OCI-LY1 (cell line): ENCODE measurements around the gene COPRS.

Source experiments
- H2AFZ ChIP-seq: fragments of 200-600 bp; sonication (generic), shearing (Covaris generic); 2 replicates; pipeline ENCODE4 v1.6.0; 2014; ENCODE audit warnings: antibody characterized with exemption, mild to moderate bottlenecking, low read length
- H3F3A ChIP-seq: fragments of 200-600 bp; sonication (generic), shearing (Covaris generic); 2 replicates; pipeline ENCODE4 v1.6.0; 2014; ENCODE audit warnings: mild to moderate bottlenecking, antibody characterized with exemption, low read length, moderate library complexity; ENCODE audit not compliant: insufficient read depth
- H3K27ac ChIP-seq: fragments of 200-600 bp; sonication (generic); 2 replicates; pipeline ENCODE4 v1.5.1; 2014; ENCODE audit warnings: low read length, mixed run types, mild to moderate bottlenecking, low read depth; ENCODE audit not compliant: poor library complexity, severe bottlenecking
- H3K27me3 ChIP-seq: fragments of 200-600 bp; sonication (generic); 2 replicates; pipeline ENCODE4 v1.6.0; 2014; ENCODE audit warnings: antibody characterized with exemption, mild to moderate bottlenecking, low read length, moderate library complexity; ENCODE audit not compliant: insufficient read depth
- H3K36me3 ChIP-seq: fragments of 200-600 bp; sonication (generic); 2 replicates; pipeline ENCODE4 v1.6.1; 2014; ENCODE audit warnings: mild to moderate bottlenecking, antibody characterized with exemption, low read length, moderate library complexity, mixed read lengths; ENCODE audit not compliant: insufficient read depth
- H3K4me1 ChIP-seq: fragments of 200-600 bp; sonication (generic); 2 replicates; pipeline ENCODE4 v1.5.1; 2014; ENCODE audit warnings: mild to moderate bottlenecking, low read length, moderate library complexity; ENCODE audit not compliant: insufficient read depth, severe bottlenecking
- H3K4me2 ChIP-seq: fragments of 200-600 bp; sonication (generic), shearing (Covaris generic); 2 replicates; pipeline ENCODE4 v1.6.1; 2014; ENCODE audit warnings: low read length
- H3K4me3 ChIP-seq: fragments of 200-600 bp; sonication (generic); 2 replicates; pipeline ENCODE4 v1.5.1; 2014; ENCODE audit warnings: low read length, low read depth, mild to moderate bottlenecking, mixed read lengths; ENCODE audit not compliant: poor library complexity, severe bottlenecking
- H3K79me2 ChIP-seq: fragments of 200-600 bp; shearing (Covaris generic); 2 replicates; pipeline ENCODE4 v1.6.1; 2016; ENCODE audit warnings: mixed run types, low read length, mixed read lengths; ENCODE audit not compliant: insufficient read depth
- H3K9ac ChIP-seq: fragments of 200-600 bp; sonication (generic), shearing (Covaris generic); 2 replicates; pipeline ENCODE4 v1.6.1; 2014; ENCODE audit warnings: mild to moderate bottlenecking, low read length, mixed read lengths
- H3K9me2 ChIP-seq: fragments of 200-600 bp; sonication (generic), shearing (Covaris generic); 2 replicates; pipeline ENCODE4 v1.6.1; 2014; ENCODE audit warnings: low read depth, mild to moderate bottlenecking, low read length, mixed read lengths
- H3K9me3 ChIP-seq: fragments of 200-600 bp; shearing (Covaris generic); 2 replicates; pipeline ENCODE4 v1.6.1; 2014; ENCODE audit warnings: low read length, mixed read lengths
- H4K20me1 ChIP-seq: fragments of 200-600 bp; sonication (generic), shearing (Covaris generic); 2 replicates; pipeline ENCODE4 v1.6.0; 2016; ENCODE audit warnings: mild to moderate bottlenecking, low read length; ENCODE audit not compliant: insufficient read depth
- CTCF ChIP-seq: fragments of 200-600 bp; sonication (generic), shearing (Covaris generic); IDR thresholded peaks from 2 replicates; pipeline ENCODE4 v1.5.1; 2017; ENCODE audit warnings: mild to moderate bottlenecking, antibody characterized with exemption, low read length, moderate library complexity, mixed read lengths
- EZH2 ChIP-seq: fragments of 200-600 bp; sonication (generic), shearing (Covaris generic); IDR thresholded peaks from 2 replicates; pipeline ENCODE4 v1.8.0; 2017; ENCODE audit warnings: borderline replicate concordance, mixed run types, mild to moderate bottlenecking, antibody characterized with exemption, low read length, moderate library complexity, mixed read lengths

Gene COPRS

GRCh38 chr17:31842195-31843069 lies 16.6 kb downstream of the COPRS start:
- no peaks in the 10 kb centered on the region for H3K36me3 ChIP-seq
- no peaks in the 10 kb centered on the region for H3K9me3 ChIP-seq
- no peaks in the 10 kb centered on the region for H3K9me2 ChIP-seq
- H3K4me2 ChIP-seq = peak overlapping the region; percentile 42; the same call in 1 of the 2 replicates
- H3K4me3 ChIP-seq = peak overlapping the region; percentile 24
- H3F3A ChIP-seq = no peaks in the 10 kb centered on the region
- H4K20me1 ChIP-seq = no peaks in the 10 kb centered on the region
- TF ChIP-seq EZH2 (no peak), CTCF (peak; percentile 95)
- H3K4me1 ChIP-seq = peaks cover 9% of the 10 kb centered on the region
- no peak overlapping the region for H3K27ac ChIP-seq
- H2AFZ ChIP-seq = no peak overlapping the region
- H3K9ac ChIP-seq = no peak overlapping the region
- no peaks in the 10 kb centered on the region for H3K27me3 ChIP-seq
- no peaks in the 10 kb centered on the region for H3K79me2 ChIP-seq

- H2AFZ ChIP-seq = no peak overlapping the region
- no peak overlapping the region for H3K27ac ChIP-seq
Measured at GRCh38 chr17:31841850-31842194, 17.2 kb downstream of the COPRS start.

GRCh38 chr17:31838636-31839225 lies 20.3 kb downstream of the COPRS start:
- H3F3A ChIP-seq = no peaks in the 10 kb centered on the region
- no peak for TF ChIP-seq CTCF
- no peak overlapping the region for H3K9ac ChIP-seq
- H3K9me2 ChIP-seq = no peaks in the 10 kb centered on the region
- H4K20me1 ChIP-seq = no peaks in the 10 kb centered on the region
- no peaks in the 10 kb centered on the region for H3K36me3 ChIP-seq
- no peak overlapping the region for H3K27ac ChIP-seq
- H3K4me1 ChIP-seq = peaks cover 9% of the 10 kb centered on the region
- H3K79me2 ChIP-seq = no peaks in the 10 kb centered on the region
- H2AFZ ChIP-seq = no peak overlapping the region
- H3K9me3 ChIP-seq = no peaks in the 10 kb centered on the region
- H3K4me3 ChIP-seq = no peak overlapping the region
- no peaks in the 10 kb centered on the region for H3K27me3 ChIP-seq
- no peak overlapping the region for H3K4me2 ChIP-seq

More at GRCh38 chr17:31841850-31842194, 17.2 kb downstream of the COPRS start:
- peaks cover 9% of the 10 kb centered on the region for H3K4me1 ChIP-seq
- no peaks in the 10 kb centered on the region for H3K36me3 ChIP-seq
- no peak overlapping the region for H3K9ac ChIP-seq
- H4K20me1 ChIP-seq = no peaks in the 10 kb centered on the region
- H3K79me2 ChIP-seq = no peaks in the 10 kb centered on the region
- no peaks in the 10 kb centered on the region for H3K9me3 ChIP-seq
- TF ChIP-seq CTCF = no peak
- no peak for TF ChIP-seq EZH2
- H3K27me3 ChIP-seq = no peaks in the 10 kb centered on the region
- H3K4me3 ChIP-seq = no peak overlapping the region
- H3K9me2 ChIP-seq = no peaks in the 10 kb centered on the region
- no peaks in the 10 kb centered on the region for H3F3A ChIP-seq
- peak overlapping the region; percentile 42; the same call in 1 of the 2 replicates for H3K4me2 ChIP-seq
